Kidney (tissue), 14 donors: ENCODE results near the gene NEGR1. TPM values are rescaled to one million over a fixed set of nuclear protein-coding genes. Genes with fewer than 3 reads are reported as not detected.

Experiments used
- DNase-seq, 5 donors: peaks; one replicate each; pipeline ENCODE4 v3.0.0-alpha.2; 2013 to 2020
- FAIRE-seq: peaks from 2 replicates; lab custom pipeline; 2012; peaks lifted over from hg19 to GRCh38; lab: Jason Lieb, UNC
- H3K27ac ChIP-seq, 2 donors: one replicate each; pipeline ENCODE4 v1.7.0; 2013; ENCODE audit warnings: low read depth in 2 of 2, low read length in 2 of 2, inconsistent platforms in 1 of 2
- H3K27me3 ChIP-seq: one replicate; pipeline ENCODE4 v1.7.1; 2013; ENCODE audit warnings: low read length, inconsistent platforms; ENCODE audit not compliant: control insufficient read depth, insufficient read depth
- H3K36me3 ChIP-seq, 3 donors: one replicate each; pipeline versions ENCODE4 v1.7.0 to v1.7.1; 2013; ENCODE audit warnings: low read length in 3 of 3, control low read depth in 1 of 3, inconsistent platforms in 1 of 3; ENCODE audit not compliant: insufficient read depth in 3 of 3, control insufficient read depth in 2 of 3
- H3K4me1 ChIP-seq, 3 donors: one replicate each; pipeline versions ENCODE4 v1.7.0 to v1.7.1; 2013; ENCODE audit warnings: low read length in 3 of 3, inconsistent platforms in 1 of 3, low read depth in 1 of 3; ENCODE audit not compliant: control insufficient read depth in 2 of 3, insufficient read depth in 2 of 3
- H3K4me3 ChIP-seq, 3 donors: one replicate each; pipeline versions ENCODE4 v1.7.0 to v1.8.1; 2013; ENCODE audit warnings: low read length in 3 of 3, control low read depth in 1 of 3, inconsistent platforms in 1 of 3
- H3K9ac ChIP-seq, 3 donors: one replicate each; pipeline versions ENCODE4 v1.7.0 to v1.7.1; 2013; ENCODE audit warnings: low read length in 3 of 3, control low read depth in 1 of 3, inconsistent platforms in 1 of 3
- H3K9me3 ChIP-seq, 3 donors: one replicate each; pipeline versions ENCODE4 v1.7.0 to v1.7.1; 2013; ENCODE audit warnings: low read length in 3 of 3, control low read depth in 1 of 3, inconsistent platforms in 1 of 3; ENCODE audit not compliant: control insufficient read depth in 2 of 3, insufficient read depth in 1 of 3
- intact Hi-C: fragments of 100-400 bp; cut with DNase I; formaldehyde crosslinking; loops from one replicate; pipeline ENCODE4 v1.11.1; 2022
- polyA plus RNA-seq: library from polyadenylated mRNA; stranded (reverse); fragments of 350-450 nt; fragmentation: Illumina TruSeq; extraction: RNeasy Lipid Tissue Mini Kit (QIAGEN cat#74804); gene quantifications from one replicate; pipeline ENCODE4 v1.2.3, GENCODE V29; 2014; ENCODE audit warnings: low read depth, low replicate concordance; ENCODE audit not compliant: insufficient read depth
- total RNA-seq: library from RNA; stranded (reverse); fragmentation: NEBNext Ultra II Directional; extraction: Animal tissue kit (Norgen Biotek cat#: 25700); gene quantifications from one replicate; pipeline ENCODE4 v1.2.1, GENCODE V29; 2021
- TF ChIP-seq, protein P1 (sequence below): IDR thresholded peaks from 3 replicates; pipeline ENCODE4 v1.5.1; 2012; ENCODE audit warnings: mild to moderate bottlenecking, moderate library complexity, borderline replicate concordance; ENCODE audit not compliant: insufficient read depth; ENCODE audit errors: extremely low read depth
- donor health status: control.
- donor health status: control.
- donor health status: control.
- donor health status: control.
- donor health status: control.
- donor health status: DM: yes; HTN: yes; CAD: no.
- donor health status: Normal renal cell carcinoma (clear cell type).

NEGR1 gene
- total and polyA plus RNA-seq, 2 donors from 2014 or later, result 3.0 to 10.2 TPM

- H3K4me1 ChIP-seq, result no peaks in the 10 kb centered on the region
- no peak for DNase-seq
- H3K9me3 ChIP-seq, result no peaks in the 10 kb centered on the region
- FAIRE-seq, result no peak
- H3K9ac ChIP-seq, result no peak overlapping the region
- H3K27me3 ChIP-seq, result no peaks in the 10 kb centered on the region
- no peaks in the 10 kb centered on the region for H3K36me3 ChIP-seq
- intact Hi-C loops, result no loop called here
- TF ChIP-seq, protein P1, sequence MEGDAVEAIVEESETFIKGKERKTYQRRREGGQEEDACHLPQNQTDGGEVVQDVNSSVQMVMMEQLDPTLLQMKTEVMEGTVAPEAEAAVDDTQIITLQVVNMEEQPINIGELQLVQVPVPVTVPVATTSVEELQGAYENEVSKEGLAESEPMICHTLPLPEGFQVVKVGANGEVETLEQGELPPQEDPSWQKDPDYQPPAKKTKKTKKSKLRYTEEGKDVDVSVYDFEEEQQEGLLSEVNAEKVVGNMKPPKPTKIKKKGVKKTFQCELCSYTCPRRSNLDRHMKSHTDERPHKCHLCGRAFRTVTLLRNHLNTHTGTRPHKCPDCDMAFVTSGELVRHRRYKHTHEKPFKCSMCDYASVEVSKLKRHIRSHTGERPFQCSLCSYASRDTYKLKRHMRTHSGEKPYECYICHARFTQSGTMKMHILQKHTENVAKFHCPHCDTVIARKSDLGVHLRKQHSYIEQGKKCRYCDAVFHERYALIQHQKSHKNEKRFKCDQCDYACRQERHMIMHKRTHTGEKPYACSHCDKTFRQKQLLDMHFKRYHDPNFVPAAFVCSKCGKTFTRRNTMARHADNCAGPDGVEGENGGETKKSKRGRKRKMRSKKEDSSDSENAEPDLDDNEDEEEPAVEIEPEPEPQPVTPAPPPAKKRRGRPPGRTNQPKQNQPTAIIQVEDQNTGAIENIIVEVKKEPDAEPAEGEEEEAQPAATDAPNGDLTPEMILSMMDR, result no peak
- H3K4me3 ChIP-seq, result no peak overlapping the region
- H3K27ac ChIP-seq, result no peak overlapping the region
Observed at GRCh38 chr1:71869326-71869725, 413.0 kb downstream of the NEGR1 start.

GRCh38 chr1:71862756-71863155 lies 419.6 kb downstream of the NEGR1 start:
- TF ChIP-seq, protein P1, result no peak
- H3K9me3 ChIP-seq, result no peaks in the 10 kb centered on the region
- no peaks in the 10 kb centered on the region for H3K27me3 ChIP-seq
- DNase-seq, result no peak
- H3K4me1 ChIP-seq, result no peaks in the 10 kb centered on the region
- FAIRE-seq, result no peak
- no peak overlapping the region for H3K9ac ChIP-seq
- no peak overlapping the region for H3K27ac ChIP-seq
- no peaks in the 10 kb centered on the region for H3K36me3 ChIP-seq
- no peak overlapping the region for H3K4me3 ChIP-seq
- intact Hi-C loops, result no loop called here

DNA sequence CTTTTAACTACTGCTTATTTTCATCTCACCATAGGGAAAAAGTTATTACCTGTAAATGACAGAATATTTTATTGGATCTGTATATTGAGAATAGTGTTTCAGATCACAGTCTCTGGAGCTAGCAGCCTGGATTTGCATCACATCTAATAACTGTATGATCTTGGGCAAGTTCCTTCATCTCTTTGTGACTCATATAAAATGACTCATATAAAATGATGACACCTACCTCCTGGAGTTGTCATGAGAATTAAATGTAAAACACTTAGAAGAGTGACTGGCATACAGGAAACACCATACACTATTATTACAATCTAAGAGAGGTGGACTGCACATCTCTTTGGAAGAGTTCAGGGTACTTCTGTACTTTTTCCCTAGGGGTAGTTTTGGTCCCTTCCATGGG lies 421.3 kb downstream of the NEGR1 start:
- no peaks in the 10 kb centered on the region for H3K9me3 ChIP-seq

More for the DNA sequence above, 421.3 kb downstream of the NEGR1 start:
- intact Hi-C loops, result no loop called here
- TF ChIP-seq, protein P1, result no peak
- Histone ChIP-seq H3K36me3 (no peaks in the 10 kb centered on the region), H3K27ac (no peak overlapping the region), H3K4me3 (no peak overlapping the region), H3K27me3 (no peaks in the 10 kb centered on the region), H3K4me1 (no peaks in the 10 kb centered on the region), H3K9ac (no peak overlapping the region)
- DNase-seq (no peak), FAIRE-seq (no peak)
